ENCODE data around the gene SSTR4.

The SSTR4 gene

DNA sequence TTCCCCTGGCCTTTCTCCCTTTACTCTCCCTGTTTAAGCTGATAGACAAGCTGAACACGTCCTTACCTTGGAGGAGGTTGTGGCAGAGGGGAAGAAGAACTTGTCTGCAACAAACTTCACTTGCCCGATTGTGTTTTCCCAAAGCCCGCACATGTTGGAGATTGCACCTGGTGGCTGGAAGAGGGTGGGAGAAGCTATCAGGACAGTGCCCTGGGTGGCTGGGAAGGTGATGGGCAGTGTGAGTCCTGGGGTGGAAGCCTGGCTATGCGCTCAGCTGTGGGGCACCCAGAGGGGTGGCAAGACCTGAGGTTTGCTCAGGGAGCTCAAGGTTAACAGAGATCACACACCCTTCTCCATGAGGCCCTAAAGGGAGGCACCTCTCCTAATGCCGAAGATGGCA is 25.0 kb upstream of the SSTR4 start:
- peaks cover 4 to 6% of the 10 kb centered on the region in 2 experiments for H3K4me1 ChIP-seq (ENCODE audit: control insufficient read depth in 1 of 2, insufficient read depth in 1 of 2, low read depth in 1 of 2, low read length in 1 of 2)
- no peak overlapping the region for H3K27ac ChIP-seq
- no peaks in the 10 kb centered on the region for H3K27me3 ChIP-seq
- H3K4me3 ChIP-seq (ENCODE audit: low read depth in 1 of 2, low read length in 1 of 2): no peak overlapping the region
- H3K36me3 ChIP-seq: no peaks in the 10 kb centered on the region
- TF ChIP-seq, protein P1, sequence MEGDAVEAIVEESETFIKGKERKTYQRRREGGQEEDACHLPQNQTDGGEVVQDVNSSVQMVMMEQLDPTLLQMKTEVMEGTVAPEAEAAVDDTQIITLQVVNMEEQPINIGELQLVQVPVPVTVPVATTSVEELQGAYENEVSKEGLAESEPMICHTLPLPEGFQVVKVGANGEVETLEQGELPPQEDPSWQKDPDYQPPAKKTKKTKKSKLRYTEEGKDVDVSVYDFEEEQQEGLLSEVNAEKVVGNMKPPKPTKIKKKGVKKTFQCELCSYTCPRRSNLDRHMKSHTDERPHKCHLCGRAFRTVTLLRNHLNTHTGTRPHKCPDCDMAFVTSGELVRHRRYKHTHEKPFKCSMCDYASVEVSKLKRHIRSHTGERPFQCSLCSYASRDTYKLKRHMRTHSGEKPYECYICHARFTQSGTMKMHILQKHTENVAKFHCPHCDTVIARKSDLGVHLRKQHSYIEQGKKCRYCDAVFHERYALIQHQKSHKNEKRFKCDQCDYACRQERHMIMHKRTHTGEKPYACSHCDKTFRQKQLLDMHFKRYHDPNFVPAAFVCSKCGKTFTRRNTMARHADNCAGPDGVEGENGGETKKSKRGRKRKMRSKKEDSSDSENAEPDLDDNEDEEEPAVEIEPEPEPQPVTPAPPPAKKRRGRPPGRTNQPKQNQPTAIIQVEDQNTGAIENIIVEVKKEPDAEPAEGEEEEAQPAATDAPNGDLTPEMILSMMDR (IDR thresholded peaks at IDR 0.05): no peak
- no peaks in the 10 kb centered on the region for H3K9me3 ChIP-seq

DNA sequence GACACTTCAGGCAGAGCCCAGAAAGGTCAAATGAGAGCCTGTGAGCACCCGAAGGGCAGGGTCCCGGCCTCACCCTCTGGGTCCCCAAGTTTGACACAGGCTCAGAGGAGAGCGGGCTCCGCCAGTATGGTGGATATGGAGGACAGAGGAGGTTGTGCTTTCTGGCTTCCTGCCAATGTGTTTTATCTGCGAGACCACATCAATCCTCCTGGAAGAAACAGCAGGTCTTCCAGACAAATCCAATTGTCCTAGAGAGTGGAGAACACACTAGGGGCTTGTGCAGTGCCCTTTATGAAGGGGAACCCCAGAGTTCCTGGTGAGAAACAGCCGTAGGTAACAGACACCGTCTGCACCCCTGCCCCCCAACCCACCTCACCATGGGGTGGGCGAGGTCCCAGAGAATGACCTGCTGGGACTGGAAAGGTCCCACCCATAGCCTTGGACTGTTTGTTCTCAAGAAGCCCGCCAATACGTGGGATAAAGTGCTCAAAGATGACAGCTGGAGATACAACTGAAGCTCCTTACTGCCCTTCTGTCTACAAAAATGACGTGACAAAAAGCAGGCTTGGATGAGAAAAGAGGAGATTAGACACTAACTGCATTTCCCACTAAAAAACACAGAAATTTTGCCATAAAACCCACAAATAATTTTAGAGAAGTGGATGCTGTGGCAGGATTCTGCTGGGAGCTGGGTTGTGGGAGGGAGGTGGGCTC is 23.9 kb upstream of the SSTR4 start:
- Histone ChIP-seq H3K27me3 (no peaks in the 10 kb centered on the region), H3K27ac (no peak overlapping the region), H3K4me3 (ENCODE audit: low read depth in 1 of 2, low read length in 1 of 2) (no peak overlapping the region), H3K9me3 (no peaks in the 10 kb centered on the region), H3K36me3 (no peaks in the 10 kb centered on the region), H3K4me1 (ENCODE audit: control insufficient read depth in 1 of 2, insufficient read depth in 1 of 2, low read depth in 1 of 2, low read length in 1 of 2) (peaks cover 0 to under 1% of the 10 kb centered on the region in 2 experiments)
- TF ChIP-seq, protein P1 (IDR thresholded peaks at IDR 0.05): no peak

DNA sequence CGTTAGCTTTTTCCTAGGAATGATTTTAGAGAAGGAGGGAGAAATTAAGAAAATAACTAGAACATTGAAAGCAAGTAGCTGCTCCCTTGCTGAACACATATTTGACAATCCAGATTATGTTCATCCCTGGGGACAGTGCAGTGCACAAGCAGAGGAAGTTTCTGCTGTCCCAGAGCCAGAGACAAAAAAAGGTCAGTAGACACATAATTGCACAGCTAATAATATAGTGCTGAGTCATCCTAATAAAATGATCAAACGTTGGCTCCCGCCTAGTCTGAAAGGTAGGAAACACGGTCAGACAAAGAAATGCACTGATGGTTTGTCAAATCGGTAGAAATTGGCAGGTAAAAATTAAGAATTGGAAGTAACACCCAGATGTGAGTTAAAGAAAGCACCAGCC is 21.7 kb upstream of the SSTR4 start:
- Histone ChIP-seq H3K9me3 (no peaks in the 10 kb centered on the region), H3K4me3 (ENCODE audit: low read depth in 1 of 2, low read length in 1 of 2) (no peak overlapping the region), H3K36me3 (no peaks in the 10 kb centered on the region), H3K27ac (no peak overlapping the region), H3K4me1 (ENCODE audit: control insufficient read depth in 1 of 2, insufficient read depth in 1 of 2, low read depth in 1 of 2, low read length in 1 of 2) (no peaks in the 10 kb centered on the region), H3K27me3 (no peaks in the 10 kb centered on the region)
- TF ChIP-seq, protein P1 (IDR thresholded peaks at IDR 0.05): no peak

DNA sequence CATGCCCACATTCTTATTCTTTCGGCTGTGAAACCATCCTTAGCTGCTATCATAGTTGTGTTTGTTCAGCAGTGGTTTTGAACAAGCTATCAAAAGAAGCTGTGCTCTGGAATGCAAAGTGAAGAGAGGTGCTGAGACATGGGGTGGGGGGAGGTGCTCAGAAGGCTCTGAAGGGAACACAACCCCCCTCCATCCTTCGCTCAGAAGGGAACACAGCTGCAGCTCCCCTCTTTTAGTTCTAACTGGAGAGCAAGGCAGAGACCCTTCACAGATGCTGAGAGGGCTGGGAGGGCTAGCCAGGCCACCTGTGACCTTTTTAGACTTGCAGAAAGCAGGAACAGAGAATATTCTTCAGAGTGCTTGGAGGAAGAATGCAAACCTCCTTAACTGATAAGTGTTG is 17.6 kb upstream of the SSTR4 start:
- Histone ChIP-seq H3K4me1 (ENCODE audit: control insufficient read depth in 1 of 2, insufficient read depth in 1 of 2, low read depth in 1 of 2, low read length in 1 of 2) (no peaks in the 10 kb centered on the region), H3K36me3 (no peaks in the 10 kb centered on the region), H3K27me3 (no peaks in the 10 kb centered on the region), H3K4me3 (ENCODE audit: low read depth in 1 of 2, low read length in 1 of 2) (no peak overlapping the region), H3K27ac (no peak overlapping the region), H3K9me3 (no peaks in the 10 kb centered on the region)
- TF ChIP-seq, protein P1 (IDR thresholded peaks at IDR 0.05): no peak

DNA sequence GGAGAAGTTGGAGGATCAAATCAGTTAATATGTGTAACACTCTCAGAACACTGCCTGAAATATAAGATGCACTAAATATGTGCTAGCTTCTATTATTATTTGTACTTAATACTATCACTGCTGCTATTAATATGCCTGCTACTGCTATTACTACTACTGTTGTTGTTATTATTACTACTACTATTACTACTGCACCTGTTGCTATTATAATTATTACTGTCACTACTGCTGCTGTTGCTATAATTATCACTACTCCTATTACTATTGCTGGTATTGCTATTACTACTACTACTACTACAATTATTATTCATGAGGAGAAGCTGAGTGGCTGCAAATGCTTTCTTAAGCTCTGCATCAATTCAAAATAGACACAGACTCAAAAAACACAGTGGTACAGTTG is 16.7 kb upstream of the SSTR4 start:
- Histone ChIP-seq H3K4me1 (ENCODE audit: control insufficient read depth in 1 of 2, insufficient read depth in 1 of 2, low read depth in 1 of 2, low read length in 1 of 2) (peaks cover 0 to under 1% of the 10 kb centered on the region in 2 experiments), H3K27me3 (no peaks in the 10 kb centered on the region), H3K36me3 (no peaks in the 10 kb centered on the region), H3K4me3 (ENCODE audit: low read depth in 1 of 2, low read length in 1 of 2) (no peak overlapping the region), H3K9me3 (no peaks in the 10 kb centered on the region), H3K27ac (no peak overlapping the region)
- TF ChIP-seq, protein P1 (IDR thresholded peaks at IDR 0.05): no peak
